Fibroblast of lung (primary cell): ENCODE data around the gene TRAF3.

Source experiments
- CTCF ChIP-seq, 2 donors: IDR thresholded peaks in 1 of 2; conservative IDR thresholded peaks in 1 of 2; 1 replicate in 1 of 2; 2 replicates in 1 of 2; pipeline ENCODE4 v1.5.1; 2011 to 2012; ENCODE audit warnings: low read length in 2 of 2, control low read depth in 1 of 2, inconsistent platforms in 1 of 2, low read depth in 1 of 2, mild to moderate bottlenecking in 1 of 2
- EZH2 ChIP-seq: IDR thresholded peaks from 2 replicates; pipeline ENCODE4 v1.5.1; 2012; ENCODE audit warnings: low read length, control low read depth, mild to moderate bottlenecking; ENCODE audit errors: missing control alignments

GRCh38 chr14:102927878-102928411, 150.7 kb downstream of the TRAF3 start:
- TF ChIP-seq CTCF (conservative IDR thresholded peaks at IDR 0.05 in 1 of 2, IDR thresholded peaks at IDR 0.05 in 1 of 2; ENCODE audit: low read depth in 1 of 2, low read length in 2 of 2) = no peak
- no peak for TF ChIP-seq EZH2
